ENCODE data around the gene TRIM63.

GRCh38 chr1:26075421-26076144 lies 8.2 kb upstream of the TRIM63 start:
- TF ChIP-seq, protein P1, sequence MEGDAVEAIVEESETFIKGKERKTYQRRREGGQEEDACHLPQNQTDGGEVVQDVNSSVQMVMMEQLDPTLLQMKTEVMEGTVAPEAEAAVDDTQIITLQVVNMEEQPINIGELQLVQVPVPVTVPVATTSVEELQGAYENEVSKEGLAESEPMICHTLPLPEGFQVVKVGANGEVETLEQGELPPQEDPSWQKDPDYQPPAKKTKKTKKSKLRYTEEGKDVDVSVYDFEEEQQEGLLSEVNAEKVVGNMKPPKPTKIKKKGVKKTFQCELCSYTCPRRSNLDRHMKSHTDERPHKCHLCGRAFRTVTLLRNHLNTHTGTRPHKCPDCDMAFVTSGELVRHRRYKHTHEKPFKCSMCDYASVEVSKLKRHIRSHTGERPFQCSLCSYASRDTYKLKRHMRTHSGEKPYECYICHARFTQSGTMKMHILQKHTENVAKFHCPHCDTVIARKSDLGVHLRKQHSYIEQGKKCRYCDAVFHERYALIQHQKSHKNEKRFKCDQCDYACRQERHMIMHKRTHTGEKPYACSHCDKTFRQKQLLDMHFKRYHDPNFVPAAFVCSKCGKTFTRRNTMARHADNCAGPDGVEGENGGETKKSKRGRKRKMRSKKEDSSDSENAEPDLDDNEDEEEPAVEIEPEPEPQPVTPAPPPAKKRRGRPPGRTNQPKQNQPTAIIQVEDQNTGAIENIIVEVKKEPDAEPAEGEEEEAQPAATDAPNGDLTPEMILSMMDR (IDR thresholded peaks at IDR 0.05): no peak
- TF ChIP-seq POLR2A (IDR thresholded peaks at IDR 0.05): no peak
